ENCODE data around the gene VIPR1. TPM values are rescaled to one million over a fixed set of nuclear protein-coding genes. Genes with fewer than 3 reads are reported as not detected.

VIPR1 gene
- total and polyA plus RNA-seq, 2 donors (not counting 1 experiment from before 2014, with no cell fraction given) = 0.11 TPM; not detected in 1

DNA sequence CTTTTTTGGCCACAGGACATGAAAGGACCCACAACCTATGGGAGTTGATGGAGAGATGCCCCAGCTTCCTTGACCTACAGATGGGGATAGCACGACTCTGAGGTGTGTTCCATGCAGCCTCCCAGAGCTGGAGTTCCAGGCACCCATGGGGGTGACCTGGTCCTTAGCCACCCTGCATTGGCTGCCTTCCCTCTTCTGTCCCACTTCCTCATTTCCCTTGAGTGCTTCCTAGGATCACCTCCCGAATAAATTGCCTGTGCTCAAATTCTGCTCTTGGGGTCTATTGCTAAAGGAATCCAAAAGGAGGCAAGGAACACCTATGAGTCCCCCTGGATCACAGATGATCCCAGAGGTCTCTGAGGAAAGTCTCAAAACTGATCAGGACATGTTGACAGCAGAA is 24.7 kb upstream of the VIPR1 start:
- Histone ChIP-seq H3K9me3 (ENCODE audit: control insufficient read depth, insufficient read depth, low read depth, low read length) (no peaks in the 10 kb centered on the region), H3K27me3 (ENCODE audit: control insufficient read depth, insufficient read depth, low read length) (no peaks in the 10 kb centered on the region), H4K20me1 (ENCODE audit: control insufficient read depth, extremely low read depth, insufficient read depth, low read length) (no peaks in the 10 kb centered on the region), H3K4me3 (replicated peaks in 1 of 4; ENCODE audit: control extremely low read depth in 1 of 4, insufficient read depth in 1 of 4, low read depth in 3 of 4, low read length in 4 of 4) (no peak overlapping the region), H3K4me2 (ENCODE audit: extremely low read depth, insufficient read depth, low read length) (no peak overlapping the region), H3K27ac (ENCODE audit: insufficient read depth, low read length) (no peak overlapping the region), H3K4me1 (ENCODE audit: control insufficient read depth, extremely low read depth, insufficient read depth, low read length) (no peaks in the 10 kb centered on the region), H3K36me3 (ENCODE audit: control insufficient read depth, insufficient read depth, low read length) (no peaks in the 10 kb centered on the region), H3K9ac (ENCODE audit: insufficient read depth, low read length) (no peak overlapping the region), H3K79me2 (ENCODE audit: control insufficient read depth, insufficient read depth, low read length) (no peaks in the 10 kb centered on the region), H2AFZ (ENCODE audit: low read length) (no peak overlapping the region)
- TF ChIP-seq, protein P1, sequence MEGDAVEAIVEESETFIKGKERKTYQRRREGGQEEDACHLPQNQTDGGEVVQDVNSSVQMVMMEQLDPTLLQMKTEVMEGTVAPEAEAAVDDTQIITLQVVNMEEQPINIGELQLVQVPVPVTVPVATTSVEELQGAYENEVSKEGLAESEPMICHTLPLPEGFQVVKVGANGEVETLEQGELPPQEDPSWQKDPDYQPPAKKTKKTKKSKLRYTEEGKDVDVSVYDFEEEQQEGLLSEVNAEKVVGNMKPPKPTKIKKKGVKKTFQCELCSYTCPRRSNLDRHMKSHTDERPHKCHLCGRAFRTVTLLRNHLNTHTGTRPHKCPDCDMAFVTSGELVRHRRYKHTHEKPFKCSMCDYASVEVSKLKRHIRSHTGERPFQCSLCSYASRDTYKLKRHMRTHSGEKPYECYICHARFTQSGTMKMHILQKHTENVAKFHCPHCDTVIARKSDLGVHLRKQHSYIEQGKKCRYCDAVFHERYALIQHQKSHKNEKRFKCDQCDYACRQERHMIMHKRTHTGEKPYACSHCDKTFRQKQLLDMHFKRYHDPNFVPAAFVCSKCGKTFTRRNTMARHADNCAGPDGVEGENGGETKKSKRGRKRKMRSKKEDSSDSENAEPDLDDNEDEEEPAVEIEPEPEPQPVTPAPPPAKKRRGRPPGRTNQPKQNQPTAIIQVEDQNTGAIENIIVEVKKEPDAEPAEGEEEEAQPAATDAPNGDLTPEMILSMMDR (conservative IDR thresholded peaks at IDR 0.05 in 1 of 2, IDR thresholded peaks at IDR 0.05 in 1 of 2; ENCODE audit: low read depth in 1 of 2, low read length in 2 of 2) = no peak
- no peak for TF ChIP-seq EZH2 (IDR thresholded peaks at IDR 0.05; ENCODE audit: low read length, missing control alignments)
- DNase-seq (ENCODE audit: low read depth in 2 of 2) = no peak

DNA sequence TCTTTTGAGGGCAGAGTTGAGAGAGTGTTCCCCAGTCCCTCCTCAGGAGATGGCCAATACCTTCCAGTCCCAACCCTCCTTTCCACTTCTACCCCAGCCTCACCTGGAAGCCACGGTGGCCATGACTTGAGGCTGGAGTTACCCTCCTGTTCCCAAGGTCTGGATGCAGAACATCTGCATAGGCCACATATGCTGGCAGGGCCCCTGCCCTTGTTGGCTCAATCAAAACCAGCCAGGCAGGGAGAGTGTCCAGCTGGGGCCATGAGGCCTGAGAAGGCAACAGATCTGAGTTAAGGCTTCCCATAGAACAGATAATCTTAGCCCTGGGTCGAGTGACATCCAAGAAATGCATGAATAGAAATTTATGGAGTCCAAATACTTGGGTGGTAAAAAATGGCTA is 23.6 kb upstream of the VIPR1 start:
- no peak overlapping the region for H3K9ac ChIP-seq (ENCODE audit: insufficient read depth, low read length)
- no peaks in the 10 kb centered on the region for H3K79me2 ChIP-seq (ENCODE audit: control insufficient read depth, insufficient read depth, low read length)
- H4K20me1 ChIP-seq (ENCODE audit: control insufficient read depth, extremely low read depth, insufficient read depth, low read length) = no peaks in the 10 kb centered on the region
- H3K36me3 ChIP-seq (ENCODE audit: control insufficient read depth, insufficient read depth, low read length) = no peaks in the 10 kb centered on the region
- DNase-seq (ENCODE audit: low read depth in 2 of 2) = no peak
- H3K9me3 ChIP-seq (ENCODE audit: control insufficient read depth, insufficient read depth, low read depth, low read length) = no peaks in the 10 kb centered on the region
- no peak overlapping the region for H3K4me3 ChIP-seq (replicated peaks in 1 of 4; ENCODE audit: control extremely low read depth in 1 of 4, insufficient read depth in 1 of 4, low read depth in 3 of 4, low read length in 4 of 4)
- no peaks in the 10 kb centered on the region for H3K4me1 ChIP-seq (ENCODE audit: control insufficient read depth, extremely low read depth, insufficient read depth, low read length)
- H3K4me2 ChIP-seq (ENCODE audit: extremely low read depth, insufficient read depth, low read length) = no peak overlapping the region
- no peak overlapping the region for H3K27ac ChIP-seq (ENCODE audit: insufficient read depth, low read length)
- no peak overlapping the region for H2AFZ ChIP-seq (ENCODE audit: low read length)
- no peak for TF ChIP-seq EZH2 (IDR thresholded peaks at IDR 0.05; ENCODE audit: low read length, missing control alignments)
- TF ChIP-seq, protein P1 (conservative IDR thresholded peaks at IDR 0.05 in 1 of 2, IDR thresholded peaks at IDR 0.05 in 1 of 2; ENCODE audit: low read depth in 1 of 2, low read length in 2 of 2) = no peak
- no peaks in the 10 kb centered on the region for H3K27me3 ChIP-seq (ENCODE audit: control insufficient read depth, insufficient read depth, low read length)

DNA sequence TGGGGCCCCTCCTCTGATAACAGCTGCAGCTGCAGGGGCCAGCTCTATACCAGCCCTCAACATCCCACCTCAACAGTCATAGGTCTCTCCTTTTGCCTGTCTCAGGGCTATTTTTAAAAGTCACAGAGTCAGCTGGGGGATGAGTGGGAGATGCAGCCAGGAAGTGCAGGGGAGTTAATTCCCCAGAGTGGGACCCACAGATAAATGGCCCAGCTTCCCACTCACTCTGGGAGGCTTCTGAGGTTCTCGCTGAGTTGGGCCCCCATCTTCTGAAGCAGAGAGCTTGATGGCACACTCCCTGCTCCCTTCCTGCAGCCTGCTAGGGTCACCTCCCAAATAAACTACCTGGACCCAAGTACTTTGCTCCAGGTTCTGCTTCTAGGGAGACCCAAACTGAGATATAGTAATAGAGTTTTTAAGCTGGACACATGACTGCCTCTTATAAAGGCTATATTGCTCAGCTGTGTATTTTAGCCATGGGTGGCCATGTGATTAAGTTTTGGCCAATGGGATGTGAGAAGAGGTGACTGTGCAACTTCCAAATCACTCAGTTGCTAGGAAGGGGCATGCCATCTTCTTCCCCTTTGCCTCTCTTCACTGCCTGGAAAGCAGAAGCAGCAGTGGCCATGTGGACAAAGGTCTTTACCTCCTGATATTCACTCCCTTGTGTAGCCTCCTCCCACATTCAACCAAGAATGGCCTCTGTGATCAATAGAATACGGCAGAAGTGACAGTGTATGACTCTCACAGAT is 15.5 kb upstream of the VIPR1 start:
- Histone ChIP-seq H3K27me3 (ENCODE audit: control insufficient read depth, insufficient read depth, low read length) (no peaks in the 10 kb centered on the region), H3K4me3 (replicated peaks in 1 of 4; ENCODE audit: control extremely low read depth in 1 of 4, insufficient read depth in 1 of 4, low read depth in 3 of 4, low read length in 4 of 4) (no peak overlapping the region), H3K36me3 (ENCODE audit: control insufficient read depth, insufficient read depth, low read length) (no peaks in the 10 kb centered on the region), H3K9ac (ENCODE audit: insufficient read depth, low read length) (no peak overlapping the region), H2AFZ (ENCODE audit: low read length) (no peak overlapping the region), H3K4me1 (ENCODE audit: control insufficient read depth, extremely low read depth, insufficient read depth, low read length) (no peaks in the 10 kb centered on the region), H3K27ac (ENCODE audit: insufficient read depth, low read length) (no peak overlapping the region), H3K79me2 (ENCODE audit: control insufficient read depth, insufficient read depth, low read length) (no peaks in the 10 kb centered on the region), H4K20me1 (ENCODE audit: control insufficient read depth, extremely low read depth, insufficient read depth, low read length) (no peaks in the 10 kb centered on the region), H3K9me3 (ENCODE audit: control insufficient read depth, insufficient read depth, low read depth, low read length) (no peaks in the 10 kb centered on the region), H3K4me2 (ENCODE audit: extremely low read depth, insufficient read depth, low read length) (no peak overlapping the region)
- DNase-seq (ENCODE audit: low read depth in 2 of 2) = no peak
- TF ChIP-seq, protein P1 (conservative IDR thresholded peaks at IDR 0.05 in 1 of 2, IDR thresholded peaks at IDR 0.05 in 1 of 2; ENCODE audit: low read depth in 1 of 2, low read length in 2 of 2) = no peak
- no peak for TF ChIP-seq EZH2 (IDR thresholded peaks at IDR 0.05; ENCODE audit: low read length, missing control alignments)
